Transverse colon (tissue), 4 donors: Measurements from ENCODE around the gene ANKLE2. TPM values are rescaled to one million over a fixed set of nuclear protein-coding genes. Genes with fewer than 3 reads are reported as not detected.
A peak's percentile ranks its signal among the peaks of the same experiment; 100 is the strongest.
"Not testable (repeated sequence)": the region's sequence is repeated elsewhere in the genome, so short reads cannot be mapped to it uniquely, and the experiment has no call there.

Experiments used
- DNase-seq: peaks from one replicate; pipeline ENCODE4 v3.0.0-alpha.2; 2019
- H3K27ac ChIP-seq, 4 donors: fragments of 200-600 bp; sonication (generic); 2 replicates each; pipeline ENCODE4 v1.5.1; 2016 to 2018; ENCODE audit warnings: inconsistent platforms in 4 of 4
- H3K27me3 ChIP-seq: fragments of 200-600 bp; sonication (generic); 2 replicates; pipeline ENCODE4 v1.5.1; 2017; ENCODE audit warnings: inconsistent platforms
- H3K36me3 ChIP-seq, 4 donors: fragments of 200-600 bp; sonication (generic); 2 replicates each; pipeline ENCODE4 v1.5.1; 2017 to 2019; ENCODE audit warnings: inconsistent platforms in 4 of 4
- H3K4me1 ChIP-seq, 4 donors: fragments of 200-600 bp; sonication (generic); 2 replicates each; pipeline ENCODE4 v1.5.1; 2017 to 2020; ENCODE audit warnings: inconsistent platforms in 4 of 4
- H3K4me3 ChIP-seq, 4 donors: fragments of 200-600 bp; sonication (generic); 1 replicate in 1 of 4; 2 replicates in 3 of 4; pipeline versions ENCODE4 v1.5.1 to v1.6.1; 2017 to 2019; ENCODE audit warnings: inconsistent platforms in 4 of 4
- H3K9me3 ChIP-seq, 2 donors: fragments of 200-600 bp; sonication (generic); 2 replicates each; pipeline ENCODE4 v1.5.1; 2017 to 2019; ENCODE audit warnings: inconsistent platforms in 2 of 2
- EP300 ChIP-seq: sonication (generic); formaldehyde crosslinking; IDR thresholded peaks from one replicate; pipeline ENCODE4 v1.6.1; 2017; ENCODE audit warnings: antibody characterized with exemption, low read depth
- POLR2A ChIP-seq: fragments of 450-650 bp; IDR thresholded peaks from one replicate; pipeline ENCODE4 v1.6.1; 2016; ENCODE audit warnings: antibody characterized with exemption, mild to moderate bottlenecking, moderate library complexity
- POLR2AphosphoS5 ChIP-seq, 3 donors: sonication (generic); formaldehyde crosslinking; IDR thresholded peaks; one replicate each; pipeline ENCODE4 v1.6.1; 2016; ENCODE audit warnings: antibody characterized with exemption in 3 of 3
- WGBS, 2 donors: methylation state at CpG; one replicate each; pipeline ENCODE4 v1.1.5; 2018; ENCODE audit warnings: low coverage in 1 of 2; 5-methylcytosine and 5-hydroxymethylcytosine counted together
- in situ Hi-C, 4 donors: fragments of 200-750 bp; cut with MboI; loops; one replicate each; pipeline versions ENCODE4 v1.15.0 to v1.15.1; 2017; ENCODE audit warnings: low sequenced_read_pairs in 3 of 4, low pct_ligation_motif_present in 1 of 4, low pct_unique_long_range_greater_than_20kb in 1 of 4
- intact Hi-C: fragments of 100-400 bp; cut with DNase I; formaldehyde crosslinking; loops from one replicate; pipeline ENCODE4 v1.15.1; 2023; ENCODE audit warnings: low total_unique reads
- total RNA-seq, 4 donors: library from RNA; depleted of rRNA; stranded (reverse); fragments of >200 nt; gene quantifications; one replicate each; pipeline ENCODE4 v1.1.0, GENCODE V29; 2016
- TF ChIP-seq, protein P1 (sequence below), 5 experiments: fragments of 200-600 bp in 3 of 5; fragments of 450-650 bp in 2 of 5; sonication (generic) in 3 of 5; IDR thresholded peaks; 1 replicate in 2 of 5; 2 replicates in 3 of 5; pipeline ENCODE4 v1.5.1; 2016 to 2017; ENCODE audit warnings: antibody characterized with exemption in 5 of 5, inconsistent platforms in 3 of 5, mild to moderate bottlenecking in 2 of 5, moderate library complexity in 1 of 5

ANKLE2 gene
- total RNA-seq, 4 donors from 2014 or later, result 46.0 to 146 (median 88.6) TPM

DNA sequence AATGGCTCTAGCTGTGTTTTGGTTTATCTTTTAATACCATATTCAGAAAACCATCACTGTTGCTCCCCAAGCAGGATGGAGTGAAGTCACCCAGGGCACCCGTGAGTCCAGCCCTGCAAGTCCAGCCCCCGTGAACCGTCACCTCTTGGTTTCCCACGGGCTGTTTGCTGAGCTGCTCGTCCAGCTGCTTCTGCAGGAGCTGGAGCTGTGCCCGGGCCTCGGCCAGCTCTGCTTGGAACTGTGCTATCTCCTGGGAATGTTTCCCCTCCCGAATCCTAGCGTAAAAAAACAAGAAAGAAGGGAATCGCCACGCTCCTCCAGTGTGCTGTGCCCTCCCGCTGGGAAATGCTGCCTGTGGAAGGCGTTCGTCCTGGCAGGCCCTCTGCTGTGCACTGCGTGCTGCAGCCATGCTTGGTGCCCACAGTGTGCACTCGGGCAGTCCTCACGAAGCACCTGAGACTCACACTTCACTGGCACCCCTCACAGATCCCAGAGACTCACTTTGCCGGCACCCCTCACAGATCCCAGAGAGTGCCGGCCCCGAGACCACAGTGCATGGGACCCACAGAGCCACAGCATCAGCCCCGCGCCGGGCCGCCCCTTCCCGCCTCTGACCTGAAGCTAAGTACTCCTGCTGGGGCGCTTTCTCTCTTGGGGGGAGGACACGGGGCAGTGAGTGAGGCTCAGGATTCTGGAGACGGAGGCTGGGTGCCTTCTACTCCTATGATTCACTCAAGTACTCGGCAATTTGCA is 15.4 kb upstream of the ANKLE2 start:
- Histone ChIP-seq H3K36me3 (peaks cover 0 to 80% (median 31%) of the 10 kb centered on the region in 4 donors), H3K27ac (peak overlapping the region in 2 of 4 donors; percentile 6 to 21), H3K4me1 (no peaks in the 10 kb centered on the region), H3K27me3 (no peaks in the 10 kb centered on the region), H3K4me3 (no peak overlapping the region), H3K9me3 (no peaks in the 10 kb centered on the region)
- intact Hi-C loops (no loop called here), in situ Hi-C loops (no loop called here)
- DNase-seq, result no peak
- TF ChIP-seq, protein P1, sequence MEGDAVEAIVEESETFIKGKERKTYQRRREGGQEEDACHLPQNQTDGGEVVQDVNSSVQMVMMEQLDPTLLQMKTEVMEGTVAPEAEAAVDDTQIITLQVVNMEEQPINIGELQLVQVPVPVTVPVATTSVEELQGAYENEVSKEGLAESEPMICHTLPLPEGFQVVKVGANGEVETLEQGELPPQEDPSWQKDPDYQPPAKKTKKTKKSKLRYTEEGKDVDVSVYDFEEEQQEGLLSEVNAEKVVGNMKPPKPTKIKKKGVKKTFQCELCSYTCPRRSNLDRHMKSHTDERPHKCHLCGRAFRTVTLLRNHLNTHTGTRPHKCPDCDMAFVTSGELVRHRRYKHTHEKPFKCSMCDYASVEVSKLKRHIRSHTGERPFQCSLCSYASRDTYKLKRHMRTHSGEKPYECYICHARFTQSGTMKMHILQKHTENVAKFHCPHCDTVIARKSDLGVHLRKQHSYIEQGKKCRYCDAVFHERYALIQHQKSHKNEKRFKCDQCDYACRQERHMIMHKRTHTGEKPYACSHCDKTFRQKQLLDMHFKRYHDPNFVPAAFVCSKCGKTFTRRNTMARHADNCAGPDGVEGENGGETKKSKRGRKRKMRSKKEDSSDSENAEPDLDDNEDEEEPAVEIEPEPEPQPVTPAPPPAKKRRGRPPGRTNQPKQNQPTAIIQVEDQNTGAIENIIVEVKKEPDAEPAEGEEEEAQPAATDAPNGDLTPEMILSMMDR (IDR thresholded peaks at IDR 0.05), result no peak
- TF ChIP-seq POLR2AphosphoS5 (IDR thresholded peaks at IDR 0.05), result no peak
- 85 to 88% methylated on average over 5 to 29 of the region's 29 CpGs for WGBS, 2 donors

DNA sequence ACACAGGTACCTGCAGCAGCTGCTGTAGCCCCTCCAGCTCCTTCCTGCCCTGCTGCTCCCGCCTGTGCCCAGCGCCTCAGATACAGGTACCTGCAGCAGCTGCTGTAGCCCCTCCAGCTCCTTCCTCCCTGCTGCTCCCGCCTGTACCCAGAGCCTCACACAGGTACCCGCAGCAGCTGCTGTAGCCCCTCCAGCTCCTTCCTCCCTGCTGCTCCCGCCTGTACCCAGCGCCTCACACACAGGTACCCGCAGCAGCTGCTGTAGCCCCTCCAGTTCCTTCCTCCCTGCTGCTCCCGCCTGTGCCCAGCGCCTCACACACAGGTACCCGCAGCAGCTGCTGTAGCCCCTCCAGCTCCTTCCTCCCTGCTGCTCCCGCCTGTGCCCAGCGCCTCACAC is 14.6 kb upstream of the ANKLE2 start:
- in situ Hi-C loops, H3K4me3 ChIP-seq, H3K9me3 ChIP-seq, H3K4me1 ChIP-seq, intact Hi-C loops, H3K27ac ChIP-seq, DNase-seq, H3K27me3 ChIP-seq: not testable (repeated sequence)
- 93% methylated on average over 10 of the region's 12 CpGs; no CpG with 5 or more reads in 1 of the 2 donors for WGBS, 2 donors
- H3K36me3 ChIP-seq, result peaks cover 0 to 78% (median 32%) of the 10 kb centered on the region in 4 donors

DNA sequence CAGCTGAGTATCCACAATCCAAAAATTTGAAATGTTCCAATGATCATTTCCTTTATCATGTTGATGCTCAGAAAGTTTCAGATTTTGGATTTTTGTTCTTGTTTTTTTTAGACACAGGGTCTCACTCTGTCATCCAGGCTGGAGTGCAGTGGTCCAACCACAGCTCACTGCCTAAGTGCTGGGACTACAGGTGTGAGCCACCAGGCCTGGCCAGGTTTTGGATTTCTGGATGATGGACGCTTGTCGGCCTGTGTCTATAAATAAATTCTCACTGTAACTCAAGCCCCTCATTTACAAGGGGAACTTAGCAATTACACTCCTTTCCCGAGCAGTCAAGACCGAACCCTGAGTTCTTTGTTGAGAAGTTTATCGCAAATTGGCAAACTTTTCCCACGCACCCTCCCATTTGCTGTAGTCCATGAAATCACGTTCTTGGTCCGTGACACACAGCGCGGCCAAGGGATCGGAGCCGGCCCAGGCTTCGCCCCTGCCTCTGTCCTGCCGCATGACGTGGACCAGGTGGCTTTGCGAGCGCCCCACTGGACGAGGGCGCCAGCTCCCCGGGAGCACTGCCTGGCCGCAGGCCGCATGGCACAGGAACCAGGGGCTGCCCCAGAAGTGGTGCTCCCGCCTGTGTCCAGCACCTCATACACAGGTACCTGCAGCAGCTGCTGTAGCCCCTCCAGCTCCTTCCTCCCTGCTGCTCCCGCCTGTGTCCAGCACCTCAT is 14.0 kb upstream of the ANKLE2 start:
- intact Hi-C loops, result no loop called here
- Histone ChIP-seq H3K9me3 (no peaks in the 10 kb centered on the region), H3K27me3 (no peaks in the 10 kb centered on the region), H3K4me3 (no peak overlapping the region), H3K27ac (no peak overlapping the region), H3K4me1 (peaks cover 0 to 5% (median 0%) of the 10 kb centered on the region in 4 donors), H3K36me3 (peaks cover 2 to 73% (median 29%) of the 10 kb centered on the region in 4 donors)
- in situ Hi-C loops, result no loop called here
- 97 to 100% methylated on average over 2 to 23 of the region's 24 CpGs for WGBS, 2 donors
- TF ChIP-seq POLR2AphosphoS5 (IDR thresholded peaks at IDR 0.05) (no peak), EP300 (no peak), POLR2A (no peak)
- TF ChIP-seq, protein P1 (IDR thresholded peaks at IDR 0.05), result no peak
- no peak for DNase-seq

DNA sequence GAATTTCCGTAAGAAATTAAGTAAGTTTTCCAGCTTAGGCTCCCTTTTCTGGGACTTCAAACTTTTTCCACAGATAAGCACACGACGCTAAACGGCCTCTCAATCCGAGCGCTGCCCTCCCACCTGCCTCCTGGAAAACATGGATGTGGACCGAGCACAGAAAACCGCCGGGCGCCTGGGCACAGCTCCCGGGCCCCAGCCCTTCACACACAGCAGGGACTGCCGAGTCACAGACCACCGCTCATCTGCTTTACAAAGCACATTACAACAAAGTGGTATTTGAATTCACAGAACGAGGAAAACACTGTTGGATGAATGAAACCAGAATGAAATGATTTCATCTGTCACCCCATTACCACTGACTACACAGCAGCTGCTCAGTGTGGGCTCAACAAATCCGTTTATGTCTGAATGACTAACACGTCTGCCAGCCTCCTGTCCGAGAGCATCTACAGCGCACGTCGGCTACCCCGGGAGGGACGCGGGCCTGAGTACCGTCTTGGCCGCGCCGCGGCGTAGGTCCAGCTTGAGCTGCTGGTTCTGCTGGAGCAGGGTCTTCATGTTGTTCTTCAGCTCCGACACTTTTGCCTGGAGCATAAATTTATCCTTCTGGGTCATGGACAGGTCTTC is 13.1 kb upstream of the ANKLE2 start:
- intact Hi-C loops (no loop called here), in situ Hi-C loops (no loop called here)
- TF ChIP-seq POLR2AphosphoS5 (IDR thresholded peaks at IDR 0.05), result no peak
- no peak for TF ChIP-seq POLR2A
- TF ChIP-seq, protein P1 (IDR thresholded peaks at IDR 0.05), result no peak
- TF ChIP-seq EP300, result no peak
- DNase-seq, result no peak
- Histone ChIP-seq H3K9me3 (no peaks in the 10 kb centered on the region), H3K4me3 (no peak overlapping the region), H3K27ac (no peak overlapping the region), H3K36me3 (peaks cover 2 to 65% (median 25%) of the 10 kb centered on the region in 4 donors), H3K4me1 (peaks cover 0 to 5% (median 0%) of the 10 kb centered on the region in 4 donors), H3K27me3 (no peaks in the 10 kb centered on the region)
- WGBS, 2 donors, result 92 to 100% methylated on average over 6 to 30 of the region's 30 CpGs
